ENCODE data around the gene NPR2. TPM values are rescaled to one million over a fixed set of nuclear protein-coding genes. Genes with fewer than 3 reads are reported as not detected.
A peak's percentile ranks its signal among the peaks of the same experiment; 100 is the strongest.

Gene NPR2
- total and polyA plus RNA-seq, 8 donors, result 2.2 to 14.6 (median 3.6) TPM

GRCh38 chr9:35766997-35767396, 24.4 kb upstream of the NPR2 start:
- TF ChIP-seq, protein P1, sequence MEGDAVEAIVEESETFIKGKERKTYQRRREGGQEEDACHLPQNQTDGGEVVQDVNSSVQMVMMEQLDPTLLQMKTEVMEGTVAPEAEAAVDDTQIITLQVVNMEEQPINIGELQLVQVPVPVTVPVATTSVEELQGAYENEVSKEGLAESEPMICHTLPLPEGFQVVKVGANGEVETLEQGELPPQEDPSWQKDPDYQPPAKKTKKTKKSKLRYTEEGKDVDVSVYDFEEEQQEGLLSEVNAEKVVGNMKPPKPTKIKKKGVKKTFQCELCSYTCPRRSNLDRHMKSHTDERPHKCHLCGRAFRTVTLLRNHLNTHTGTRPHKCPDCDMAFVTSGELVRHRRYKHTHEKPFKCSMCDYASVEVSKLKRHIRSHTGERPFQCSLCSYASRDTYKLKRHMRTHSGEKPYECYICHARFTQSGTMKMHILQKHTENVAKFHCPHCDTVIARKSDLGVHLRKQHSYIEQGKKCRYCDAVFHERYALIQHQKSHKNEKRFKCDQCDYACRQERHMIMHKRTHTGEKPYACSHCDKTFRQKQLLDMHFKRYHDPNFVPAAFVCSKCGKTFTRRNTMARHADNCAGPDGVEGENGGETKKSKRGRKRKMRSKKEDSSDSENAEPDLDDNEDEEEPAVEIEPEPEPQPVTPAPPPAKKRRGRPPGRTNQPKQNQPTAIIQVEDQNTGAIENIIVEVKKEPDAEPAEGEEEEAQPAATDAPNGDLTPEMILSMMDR (IDR thresholded peaks at IDR 0.05), result no peak
- Histone ChIP-seq H3K4me1 (peaks cover 7 to 20% (median 12%) of the 10 kb centered on the region in 3 donors), H3K27me3 (no peaks in the 10 kb centered on the region), H3K27ac (no peak overlapping the region), H3K9me3 (no peaks in the 10 kb centered on the region), H3K4me3 (no peak overlapping the region), H3K36me3 (no peaks in the 10 kb centered on the region)
- ATAC-seq, result no peak
- no peak for FAIRE-seq
- no peak for DNase-seq
- intact Hi-C loops (cut with DNase I), result no loop called here
- WGBS, 2 donors, result 83 to 94% methylated on average over 2 of the region's 2 CpGs

DNA sequence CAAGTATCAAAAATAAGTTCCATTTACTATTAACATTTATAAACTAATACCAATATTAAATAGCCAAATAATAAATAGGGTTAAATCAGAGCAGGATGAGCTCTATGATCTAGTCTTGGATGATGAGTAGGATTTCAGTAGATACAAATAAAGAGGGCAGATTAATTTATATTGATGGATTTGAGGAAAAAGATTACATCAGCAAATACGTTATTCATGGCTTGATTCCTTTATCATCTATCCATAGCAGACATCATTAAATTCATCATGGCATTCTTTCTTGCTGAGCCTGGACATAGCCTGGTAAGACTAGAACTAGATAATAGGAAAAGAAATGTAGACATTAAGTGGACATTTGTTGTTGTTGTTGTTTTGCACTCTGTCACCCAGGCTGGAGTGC, 23.9 kb upstream of the NPR2 start:
- no peak for ATAC-seq
- intact Hi-C loops (cut with DNase I), result no loop called here
- no peaks in the 10 kb centered on the region for H3K36me3 ChIP-seq
- H3K4me3 ChIP-seq, result no peak overlapping the region
- peaks cover 12 to 24% (median 17%) of the 10 kb centered on the region in 3 donors for H3K4me1 ChIP-seq
- 88 to 92% methylated on average over 1 of the region's 1 CpG for WGBS, 2 donors
- H3K27me3 ChIP-seq, result no peaks in the 10 kb centered on the region
- no peak overlapping the region for H3K27ac ChIP-seq
- no peak for FAIRE-seq
- DNase-seq, result no peak
- no peaks in the 10 kb centered on the region for H3K9me3 ChIP-seq
- TF ChIP-seq, protein P1 (IDR thresholded peaks at IDR 0.05), result no peak

GRCh38 chr9:35769763-35770162, 21.6 kb upstream of the NPR2 start:
- Histone ChIP-seq H3K36me3 (no peaks in the 10 kb centered on the region), H3K4me3 (no peak overlapping the region), H3K9me3 (no peaks in the 10 kb centered on the region), H3K27me3 (no peaks in the 10 kb centered on the region), H3K27ac (no peak overlapping the region), H3K4me1 (peaks cover 12 to 25% (median 19%) of the 10 kb centered on the region in 3 donors)
- 95 to 98% methylated on average over 1 of the region's 1 CpG for WGBS, 2 donors
- no peak for FAIRE-seq
- TF ChIP-seq, protein P1 (IDR thresholded peaks at IDR 0.05), result no peak
- no peak for ATAC-seq
- DNase-seq, result no peak
- intact Hi-C loops (cut with DNase I), result no loop called here

DNA sequence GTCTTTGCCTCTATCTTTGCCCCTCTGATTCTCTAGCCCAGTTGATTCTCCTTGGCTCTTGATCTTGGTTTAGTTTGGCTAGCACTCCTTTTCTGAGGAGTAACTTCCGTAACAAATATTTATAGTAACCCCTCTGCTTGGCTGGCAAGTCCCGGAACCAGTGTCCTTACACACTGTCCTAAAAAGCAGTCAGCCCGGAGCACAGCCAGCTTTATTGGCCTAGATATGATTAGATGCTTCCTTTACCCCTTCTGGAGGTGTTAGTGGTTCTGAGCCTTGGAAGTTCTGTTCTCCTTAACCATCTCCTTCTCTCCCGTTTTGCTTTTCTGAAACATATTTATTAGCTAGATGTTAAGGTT, 20.3 kb upstream of the NPR2 start:
- intact Hi-C loops (cut with DNase I), result no loop called here
- 4% methylated on average over 4 of the region's 4 CpGs for WGBS, 2 donors
- TF ChIP-seq, protein P1 (IDR thresholded peaks at IDR 0.05), result no peak
- Histone ChIP-seq H3K4me1 (peaks cover 12 to 25% (median 19%) of the 10 kb centered on the region in 3 donors), H3K4me3 (peak overlapping the region in 1 of 4 donors; percentile 2), H3K36me3 (no peaks in the 10 kb centered on the region), H3K9me3 (no peaks in the 10 kb centered on the region), H3K27ac (peak overlapping the region; percentile 28 to 80 (median 58)), H3K27me3 (no peaks in the 10 kb centered on the region)
- DNase-seq (peak in 1 of 6 donors; percentile 39), ATAC-seq (peak; percentile 66 to 82 (median 74)), FAIRE-seq (no peak)

- intact Hi-C loops (cut with DNase I), result no loop called here
- Histone ChIP-seq H3K4me3 (peak overlapping the region in 1 of 4 donors; percentile 2), H3K27me3 (no peaks in the 10 kb centered on the region), H3K27ac (peak overlapping the region; percentile 28 to 80 (median 58)), H3K9me3 (no peaks in the 10 kb centered on the region), H3K36me3 (no peaks in the 10 kb centered on the region), H3K4me1 (peaks cover 12 to 25% (median 19%) of the 10 kb centered on the region in 3 donors)
- ATAC-seq (peak; percentile 80 to 89 (median 86)), FAIRE-seq (peak; percentile 5), DNase-seq (peak in 4 of 6 donors; percentile 37 to 72 (median 67))
- 0 to 3% methylated on average over 1 of the region's 1 CpG for WGBS, 2 donors
- TF ChIP-seq, protein P1 (IDR thresholded peaks at IDR 0.05), result no peak
Observed at GRCh38 chr9:35771534-35771933, 19.9 kb upstream of the NPR2 start.

Data from pancreas (tissue), 10 donors.